22Rv1 (cell line): ENCODE data around the gene ZNF343.

Experiments
- CTCF ChIP-seq: fragments of 450-650 bp; IDR thresholded peaks from 2 replicates; pipeline ENCODE4 v1.5.1; 2017; ENCODE audit warnings: mild to moderate bottlenecking
- ZFX ChIP-seq: fragments of 450-650 bp; IDR thresholded peaks from 2 replicates; pipeline ENCODE4 v1.6.1; 2017; ENCODE audit warnings: antibody characterized with exemption, borderline replicate concordance

DNA sequence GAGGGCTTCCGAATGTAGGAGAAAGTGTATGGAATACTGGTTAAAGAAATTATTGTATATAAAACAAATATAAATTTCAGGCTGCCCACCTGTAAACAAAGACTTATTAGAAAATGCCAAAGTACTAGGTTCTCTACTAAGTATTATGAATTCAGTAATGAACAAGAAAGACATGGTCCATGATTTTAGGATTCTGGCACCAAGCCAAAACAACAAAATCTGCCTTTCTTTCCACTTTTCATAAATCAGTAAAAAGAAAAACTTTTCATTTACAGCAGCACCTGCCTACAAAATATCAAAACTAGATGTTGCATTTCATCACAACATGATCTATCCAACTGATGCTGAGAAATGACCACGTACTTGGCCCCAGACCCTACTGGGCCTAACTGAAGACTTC, 23.6 kb downstream of the ZNF343 start:
- no peak for TF ChIP-seq CTCF
- no peak for TF ChIP-seq ZFX
